Suppressor macrophage treated with lipopolysaccharide for 1 hour (primary cell): Measurements from ENCODE around the gene GPR15.
"Not testable (repeated sequence)": the region's sequence is repeated elsewhere in the genome, so short reads cannot be mapped to it uniquely, and the experiment has no call there.

Experiments
- DNase-seq, 3 donors: peaks; one replicate each; pipeline ENCODE4 v3.0.0-alpha.2; 2020 to 2022

GPR15 gene

DNA sequence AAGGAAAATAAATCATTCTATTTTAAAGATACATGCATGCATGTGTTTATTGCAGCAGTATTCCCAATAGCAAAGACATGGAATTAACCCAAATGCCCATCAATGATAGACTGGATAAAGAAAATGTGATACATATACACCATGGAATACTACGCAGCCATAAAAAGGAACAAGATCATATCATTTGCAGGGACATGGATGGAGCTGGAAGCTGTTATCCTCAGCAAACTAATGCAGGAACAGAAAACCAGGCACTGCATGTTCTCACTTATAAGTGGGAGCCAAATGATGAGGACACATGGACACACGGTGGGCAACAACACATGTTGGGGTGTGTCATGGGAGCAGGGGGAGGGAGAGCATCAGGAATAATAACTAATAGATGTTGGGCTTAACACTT is 28.0 kb downstream of the GPR15 start:
- not testable (repeated sequence) for DNase-seq

DNA sequence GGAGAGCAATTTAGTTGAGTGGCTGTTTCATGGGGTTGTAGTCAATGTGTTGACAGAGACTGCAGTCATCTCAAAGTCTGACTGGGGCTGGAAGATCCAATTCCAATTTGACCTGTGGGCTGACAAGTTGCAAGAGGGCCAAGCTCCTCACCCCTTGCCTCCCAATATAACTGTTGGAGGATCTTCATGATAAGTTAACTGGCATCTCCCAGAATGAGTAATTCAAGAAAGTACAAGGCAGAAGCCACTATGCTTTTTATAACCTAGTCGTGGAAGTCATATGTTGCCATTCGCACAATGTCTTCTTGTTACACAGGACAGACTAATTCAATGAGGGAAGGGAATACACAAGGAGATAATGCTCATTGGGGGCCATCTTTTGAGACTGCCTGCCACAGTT is 29.1 kb downstream of the GPR15 start:
- peak; percentile 24 to 53 (median 49) for DNase-seq

GRCh38 chr3:98561727-98562521 is 30.1 kb downstream of the GPR15 start:
- peak; percentile 18 to 59 (median 48) for DNase-seq

DNA sequence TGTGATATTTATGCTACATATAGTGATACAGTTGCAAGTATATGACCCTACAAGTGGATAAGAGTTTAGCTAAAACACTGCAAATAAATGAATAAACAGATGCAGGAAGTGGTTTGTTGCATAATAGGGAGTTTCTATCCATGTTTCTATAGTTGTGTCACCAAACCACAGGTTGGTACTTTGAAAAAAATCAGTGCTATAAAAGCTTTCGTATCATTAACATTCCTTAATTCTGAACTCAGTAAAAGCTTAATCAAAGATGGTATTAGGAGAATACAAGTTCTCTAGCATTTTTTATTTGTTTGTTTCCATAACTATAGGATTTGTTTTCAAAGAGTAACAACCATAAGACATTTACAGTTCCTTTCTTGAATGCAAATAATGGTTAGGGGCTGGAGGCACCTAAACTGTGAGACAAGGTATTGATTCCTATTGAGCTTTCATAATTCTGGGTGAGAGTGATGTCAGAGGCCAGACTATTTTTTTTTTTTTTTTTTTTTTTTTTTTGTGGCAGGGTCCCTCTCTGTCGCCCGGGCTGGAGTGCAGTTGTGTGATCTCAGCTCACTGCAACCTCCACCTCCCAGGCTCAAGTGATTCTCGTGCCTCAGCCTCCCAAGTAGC is 32.0 kb downstream of the GPR15 start:
- DNase-seq: peak; percentile 35 to 79 (median 77)

DNA sequence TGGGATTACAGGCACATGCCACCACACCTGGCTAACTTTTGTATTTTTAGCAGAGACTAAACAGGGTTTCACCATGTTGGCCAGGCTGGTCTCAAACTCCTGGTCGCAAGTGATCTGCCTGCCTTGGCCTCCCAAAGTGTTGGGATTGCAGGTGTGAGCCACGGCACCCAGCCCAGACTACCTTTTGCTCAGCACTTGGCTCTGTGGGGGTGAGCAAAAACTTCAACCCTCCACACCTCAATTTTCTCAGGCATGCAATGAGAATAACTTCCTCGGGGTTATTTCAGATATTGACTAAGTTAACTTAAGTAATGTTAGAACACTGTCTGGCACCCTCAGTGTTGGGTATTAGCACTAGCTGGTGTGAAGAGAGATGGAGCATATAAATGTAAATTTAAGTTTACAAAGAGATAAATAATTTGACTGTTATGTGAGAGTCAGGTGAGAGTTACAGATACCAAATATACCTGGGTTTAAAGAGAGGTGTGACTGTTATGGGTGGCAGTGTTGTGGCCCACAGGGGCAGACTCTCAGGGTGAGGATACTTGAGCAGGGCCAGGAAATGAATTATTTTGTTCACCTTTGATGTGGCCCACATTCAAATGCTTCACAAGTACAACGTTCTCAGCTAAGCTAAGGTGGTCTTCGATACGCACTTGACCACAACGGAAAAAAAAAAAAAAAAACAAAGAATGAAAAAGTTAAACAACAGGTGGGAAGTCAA is 32.7 kb downstream of the GPR15 start:
- no peak for DNase-seq

DNA sequence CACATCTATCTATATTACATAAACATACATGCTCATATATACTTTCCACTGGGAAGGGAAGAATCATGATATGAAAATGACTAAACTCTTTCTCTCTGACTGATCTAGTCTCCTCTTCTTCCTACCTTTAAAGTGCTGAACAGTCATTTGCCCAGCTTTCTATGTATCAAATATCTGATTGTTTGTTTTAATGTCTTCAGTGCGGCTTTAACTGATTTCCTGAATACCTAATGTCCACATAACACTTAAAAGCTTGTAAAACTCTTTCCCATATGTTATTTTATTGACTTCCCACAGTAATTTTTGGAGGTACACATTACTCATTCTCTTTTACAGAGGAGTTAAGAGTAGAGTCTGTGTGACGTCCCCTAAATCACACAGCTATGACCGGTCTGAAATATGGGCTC is 33.5 kb downstream of the GPR15 start:
- no peak for DNase-seq

GRCh38 chr3:98565843-98566242 is 34.1 kb downstream of the GPR15 start:
- no peak for DNase-seq

DNA sequence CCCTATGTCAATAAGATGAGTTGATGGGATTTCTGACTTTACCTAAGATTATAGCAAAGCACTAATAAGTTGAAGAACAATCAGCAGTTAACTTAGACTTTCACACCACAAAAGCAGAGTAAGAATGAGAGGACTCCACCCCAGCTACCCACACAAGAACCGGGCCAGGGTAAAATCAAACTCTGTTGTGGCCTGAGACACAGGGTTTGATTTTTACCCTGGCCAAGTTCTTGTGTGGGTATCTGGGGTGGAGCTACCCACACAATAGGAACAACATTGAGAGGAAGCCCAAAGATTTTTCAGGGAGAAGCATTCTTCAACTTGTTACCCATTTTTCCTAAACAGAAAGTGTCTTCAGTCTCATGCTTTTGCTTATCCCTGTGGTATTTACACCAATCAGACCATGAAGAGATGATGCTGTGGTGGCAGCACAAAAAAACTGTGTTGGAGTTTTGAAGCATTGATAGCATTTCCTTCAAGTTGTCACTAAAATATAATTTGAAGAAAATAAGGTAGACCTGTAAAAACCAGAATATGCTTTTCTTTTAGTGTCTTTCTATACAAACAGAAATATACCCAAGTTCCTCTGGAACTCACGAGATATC is 36.0 kb downstream of the GPR15 start:
- DNase-seq: no peak

GRCh38 chr3:98568402-98568801 is 36.6 kb downstream of the GPR15 start:
- no peak for DNase-seq

GRCh38 chr3:98573181-98573728 is 41.5 kb downstream of the GPR15 start:
- peak; percentile 29 to 44 (median 38) for DNase-seq

- DNase-seq: no peak
Observed at GRCh38 chr3:98574132-98574531, 42.4 kb downstream of the GPR15 start.

DNA sequence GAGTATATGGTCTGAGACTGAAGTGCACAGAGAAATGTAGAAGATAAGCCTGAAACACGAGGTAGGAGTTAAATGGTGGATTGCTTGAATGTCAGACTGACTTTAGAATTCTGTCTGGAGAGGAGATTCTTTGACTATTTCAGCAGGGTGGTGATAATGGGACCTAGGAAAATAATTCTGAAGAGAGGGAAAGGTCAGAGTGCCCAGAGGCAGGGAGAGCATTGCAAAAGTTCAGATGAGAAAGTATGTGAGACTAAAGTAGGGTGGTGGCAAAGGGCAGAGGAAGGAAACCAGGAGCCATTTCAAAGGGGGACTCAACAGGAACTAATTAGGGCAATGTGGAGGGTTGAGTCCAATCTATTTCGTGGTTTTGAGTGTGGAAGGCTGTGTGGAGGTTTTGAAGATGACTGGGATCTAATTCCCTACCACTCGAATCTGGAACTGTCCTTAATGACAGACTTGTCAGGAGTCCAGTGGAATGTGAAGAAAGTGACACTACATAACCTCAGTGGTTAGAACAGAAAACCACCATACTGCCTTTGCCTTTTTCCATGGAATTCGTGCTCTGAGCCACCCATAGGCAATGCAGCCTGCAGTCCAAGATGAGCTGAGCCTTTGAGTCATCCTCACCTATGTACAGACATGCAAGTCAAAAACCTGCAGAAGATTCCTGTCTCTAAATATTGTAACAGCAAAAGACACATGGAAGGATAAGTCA is 45.6 kb downstream of the GPR15 start:
- no peak for DNase-seq

GRCh38 chr3:98580401-98581386 is 48.9 kb downstream of the GPR15 start:
- no peak for DNase-seq

- no peak for DNase-seq
Observed at GRCh38 chr3:98581474-98581873, 49.7 kb downstream of the GPR15 start.

- no peak for DNase-seq
Observed at GRCh38 chr3:98582042-98582441, 50.3 kb downstream of the GPR15 start.

DNA sequence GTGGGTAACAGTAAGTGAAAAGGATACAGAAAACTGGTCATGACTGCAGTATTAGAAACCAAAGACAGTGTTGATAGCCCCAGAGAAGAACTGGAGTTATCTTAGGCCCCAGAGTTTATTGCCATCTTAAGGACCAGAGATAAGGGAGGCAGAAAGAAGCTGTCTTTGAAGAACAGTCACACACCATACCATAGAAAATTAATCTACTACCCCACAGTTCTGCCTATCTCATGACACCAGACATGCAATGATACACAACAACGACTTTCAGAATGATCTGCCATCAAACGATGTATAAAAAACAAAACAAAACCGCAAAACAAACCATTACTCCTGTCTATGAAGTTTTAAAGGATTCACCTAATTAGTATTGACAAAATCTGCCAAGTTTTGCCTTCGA is 52.0 kb downstream of the GPR15 start:
- DNase-seq: no peak
